OCI-LY1 (cell line): ENCODE data around the gene GAGE10.
"Not testable (repeated sequence)": the region's sequence is repeated elsewhere in the genome, so short reads cannot be mapped to it uniquely, and the experiment has no call there.

Source experiments
- EZH2 ChIP-seq: fragments of 200-600 bp; sonication (generic), shearing (Covaris generic); IDR thresholded peaks from 2 replicates; pipeline ENCODE4 v1.8.0; 2017; ENCODE audit warnings: borderline replicate concordance, mixed run types, mild to moderate bottlenecking, antibody characterized with exemption, low read length, moderate library complexity, mixed read lengths
- TF ChIP-seq, protein P1 (sequence below): fragments of 200-600 bp; sonication (generic), shearing (Covaris generic); IDR thresholded peaks from 2 replicates; pipeline ENCODE4 v1.5.1; 2017; ENCODE audit warnings: mild to moderate bottlenecking, antibody characterized with exemption, low read length, moderate library complexity, mixed read lengths

DNA sequence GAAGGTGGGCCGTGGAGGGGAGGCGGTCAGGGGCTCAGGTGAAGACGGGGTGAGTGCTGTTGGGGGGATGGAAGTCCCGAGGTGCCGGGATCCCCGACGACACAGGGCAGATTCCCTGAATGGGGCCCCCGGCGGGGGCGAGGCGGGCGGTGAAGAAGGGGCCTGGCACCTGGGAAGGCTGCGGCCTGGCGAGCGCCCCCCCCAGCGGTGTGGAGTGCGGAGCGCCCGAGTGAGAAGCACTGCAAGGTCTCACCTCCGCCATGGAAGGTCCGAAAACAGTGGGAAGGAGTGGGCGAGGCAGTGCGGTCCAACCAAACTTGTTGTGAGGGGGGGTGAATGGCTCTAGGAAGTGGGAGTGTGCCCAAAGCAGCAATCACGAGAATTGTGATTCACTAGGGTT, 38.0 kb downstream of the GAGE10 start:
- TF ChIP-seq, protein P1, sequence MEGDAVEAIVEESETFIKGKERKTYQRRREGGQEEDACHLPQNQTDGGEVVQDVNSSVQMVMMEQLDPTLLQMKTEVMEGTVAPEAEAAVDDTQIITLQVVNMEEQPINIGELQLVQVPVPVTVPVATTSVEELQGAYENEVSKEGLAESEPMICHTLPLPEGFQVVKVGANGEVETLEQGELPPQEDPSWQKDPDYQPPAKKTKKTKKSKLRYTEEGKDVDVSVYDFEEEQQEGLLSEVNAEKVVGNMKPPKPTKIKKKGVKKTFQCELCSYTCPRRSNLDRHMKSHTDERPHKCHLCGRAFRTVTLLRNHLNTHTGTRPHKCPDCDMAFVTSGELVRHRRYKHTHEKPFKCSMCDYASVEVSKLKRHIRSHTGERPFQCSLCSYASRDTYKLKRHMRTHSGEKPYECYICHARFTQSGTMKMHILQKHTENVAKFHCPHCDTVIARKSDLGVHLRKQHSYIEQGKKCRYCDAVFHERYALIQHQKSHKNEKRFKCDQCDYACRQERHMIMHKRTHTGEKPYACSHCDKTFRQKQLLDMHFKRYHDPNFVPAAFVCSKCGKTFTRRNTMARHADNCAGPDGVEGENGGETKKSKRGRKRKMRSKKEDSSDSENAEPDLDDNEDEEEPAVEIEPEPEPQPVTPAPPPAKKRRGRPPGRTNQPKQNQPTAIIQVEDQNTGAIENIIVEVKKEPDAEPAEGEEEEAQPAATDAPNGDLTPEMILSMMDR, result not testable (repeated sequence)
- not testable (repeated sequence) for TF ChIP-seq EZH2
